BLaER1 treated with 17β-estradiol and CSF1 and Interleukin-3, amounts not matched to agents 10 nM and 100 nM (cell line): ENCODE results near the gene SH3D19.
"Not testable (repeated sequence)": the region's sequence is repeated elsewhere in the genome, so short reads cannot be mapped to it uniquely, and the experiment has no call there.

Experiments
- H3K27ac ChIP-seq, 11 experiments: shearing (Covaris generic); formaldehyde crosslinking; 2 replicates each; pipeline ENCODE4 v1.8.1; 2022
- H3K27me3 ChIP-seq, 11 experiments: shearing (Covaris generic); formaldehyde crosslinking; 2 replicates each; pipeline ENCODE4 v1.8.1; 2022
- H3K36me3 ChIP-seq, 11 experiments: shearing (Covaris generic); formaldehyde crosslinking; 2 replicates each; pipeline ENCODE4 v1.8.1; 2022
- H3K4me1 ChIP-seq, 10 experiments: shearing (Covaris generic); formaldehyde crosslinking; 2 replicates each; pipeline ENCODE4 v1.8.1; 2022
- H3K4me2 ChIP-seq, 11 experiments: shearing (Covaris generic); formaldehyde crosslinking; 2 replicates each; pipeline ENCODE4 v1.8.1; 2022
- H3K4me3 ChIP-seq, 10 experiments: shearing (Covaris generic); formaldehyde crosslinking; 2 replicates each; pipeline ENCODE4 v1.8.1; 2022
- H3K9ac ChIP-seq, 11 experiments: shearing (Covaris generic); formaldehyde crosslinking; 2 replicates each; pipeline ENCODE4 v1.8.1; 2022
- H3K9me3 ChIP-seq, 11 experiments: shearing (Covaris generic); formaldehyde crosslinking; replicated peaks in 1 of 11; 2 replicates each; pipeline ENCODE4 v1.8.1; 2022
- H4K20me1 ChIP-seq, 11 experiments: shearing (Covaris generic); formaldehyde crosslinking; 2 replicates each; pipeline ENCODE4 v1.8.1; 2022
- Cebpa-rat ChIP-seq, 11 experiments: shearing (Covaris generic); IDR thresholded peaks; 2 replicates each; pipeline ENCODE4 v1.8.1; 2022

SH3D19 gene

GRCh38 chr4:151292038-151292437, 33.4 kb downstream of the SH3D19 start:
- no peaks in the 10 kb centered on the region for H4K20me1 ChIP-seq
- H3K4me3 ChIP-seq: no peak overlapping the region
- TF ChIP-seq Cebpa-rat (IDR thresholded peaks at IDR 0.05): no peak
- H3K4me2 ChIP-seq: no peak overlapping the region
- no peak overlapping the region for H3K27ac ChIP-seq
- H3K36me3 ChIP-seq: no peaks in the 10 kb centered on the region
- peaks cover 0 to 5% (median 0%) of the 10 kb centered on the region in 11 experiments; a peak in 3 of 22 replicates for H3K9me3 ChIP-seq
- no peaks in the 10 kb centered on the region for H3K27me3 ChIP-seq
- H3K4me1 ChIP-seq: no peaks in the 10 kb centered on the region
- H3K9ac ChIP-seq: no peak overlapping the region

- peaks cover 0 to 5% (median 0%) of the 10 kb centered on the region in 11 experiments; a peak in 3 of 22 replicates for H3K9me3 ChIP-seq
- no peak for TF ChIP-seq Cebpa-rat (IDR thresholded peaks at IDR 0.05)
- no peak overlapping the region for H3K4me3 ChIP-seq
- no peak overlapping the region for H3K4me2 ChIP-seq
- no peaks in the 10 kb centered on the region for H3K27me3 ChIP-seq
- H3K36me3 ChIP-seq: no peaks in the 10 kb centered on the region
- H4K20me1 ChIP-seq: no peaks in the 10 kb centered on the region
- no peak overlapping the region for H3K9ac ChIP-seq
- H3K4me1 ChIP-seq: no peaks in the 10 kb centered on the region
- no peak overlapping the region for H3K27ac ChIP-seq
These were observed 33.9 kb downstream of the SH3D19 start for GRCh38 chr4:151291485-151291884.

GRCh38 chr4:151287409-151287808, 38.0 kb downstream of the SH3D19 start:
- Histone ChIP-seq H3K9ac (no peak overlapping the region), H3K9me3 (peaks cover 8 to 23% (median 14%) of the 10 kb centered on the region in 11 experiments; a peak in 16 of 22 replicates), H3K4me1 (no peaks in the 10 kb centered on the region), H3K4me3 (no peak overlapping the region), H3K4me2 (no peak overlapping the region), H4K20me1 (no peaks in the 10 kb centered on the region), H3K36me3 (no peaks in the 10 kb centered on the region), H3K27ac (no peak overlapping the region), H3K27me3 (no peaks in the 10 kb centered on the region)
- no peak for TF ChIP-seq Cebpa-rat (IDR thresholded peaks at IDR 0.05)

GRCh38 chr4:151284534-151285245, 40.7 kb downstream of the SH3D19 start:
- Histone ChIP-seq H3K4me2 (no peak overlapping the region), H3K4me3 (no peak overlapping the region), H3K4me1 (no peaks in the 10 kb centered on the region), H3K9me3 (peaks cover 6 to 18% (median 14%) of the 10 kb centered on the region in 11 experiments; a peak in 15 of 22 replicates), H3K9ac (no peak overlapping the region), H4K20me1 (no peaks in the 10 kb centered on the region), H3K27me3 (no peaks in the 10 kb centered on the region), H3K27ac (no peak overlapping the region), H3K36me3 (no peaks in the 10 kb centered on the region)
- TF ChIP-seq Cebpa-rat (IDR thresholded peaks at IDR 0.05): no peak

GRCh38 chr4:151276787-151277562, 48.4 kb downstream of the SH3D19 start, which contains the start of gene PRSS48:
Gene PRSS48, plus strand, starts transcription at chr4:151277161. Its CDS starts 12 bp downstream, at chr4:151277173.
- H3K4me3 ChIP-seq: no peak within 1 kb of the TSS
- no peaks in the 10 kb centered on the region for H4K20me1 ChIP-seq
- no peak within 1 kb of the TSS for H3K27ac ChIP-seq
- H3K9ac ChIP-seq: no peak within 1 kb of the TSS
- H3K27me3 ChIP-seq: no peaks in the 10 kb centered on the region
- no peak within 1 kb of the TSS for H3K4me2 ChIP-seq
- TF ChIP-seq Cebpa-rat (IDR thresholded peaks at IDR 0.05): no peak
- no peaks in the 10 kb centered on the region for H3K9me3 ChIP-seq
- no peaks in the 10 kb centered on the region for H3K4me1 ChIP-seq
- no peaks in the 10 kb centered on the region for H3K36me3 ChIP-seq

GRCh38 chr4:151268905-151269304, 56.5 kb downstream of the SH3D19 start:
- not testable (repeated sequence) for H3K4me2 ChIP-seq, H3K36me3 ChIP-seq, H3K4me3 ChIP-seq, H3K27me3 ChIP-seq, H4K20me1 ChIP-seq, H3K9me3 ChIP-seq, H3K9ac ChIP-seq, H3K27ac ChIP-seq, H3K4me1 ChIP-seq

GRCh38 chr4:151267822-151268535, 57.4 kb downstream of the SH3D19 start:
- Histone ChIP-seq H3K4me2 (no peak overlapping the region), H3K9ac (no peak overlapping the region), H3K4me3 (no peak overlapping the region), H3K4me1 (no peaks in the 10 kb centered on the region), H3K27ac (no peak overlapping the region), H3K9me3 (no peaks in the 10 kb centered on the region), H3K36me3 (no peaks in the 10 kb centered on the region), H3K27me3 (no peaks in the 10 kb centered on the region), H4K20me1 (no peaks in the 10 kb centered on the region)
- no peak for TF ChIP-seq Cebpa-rat (IDR thresholded peaks at IDR 0.05)

- no peak overlapping the region for H3K27ac ChIP-seq
- no peak overlapping the region for H3K4me3 ChIP-seq
- no peak overlapping the region for H3K4me2 ChIP-seq
- H3K9ac ChIP-seq: no peak overlapping the region
- no peaks in the 10 kb centered on the region for H4K20me1 ChIP-seq
- H3K36me3 ChIP-seq: no peaks in the 10 kb centered on the region
- H3K4me1 ChIP-seq: no peaks in the 10 kb centered on the region
- H3K9me3 ChIP-seq: no peaks in the 10 kb centered on the region
- no peaks in the 10 kb centered on the region for H3K27me3 ChIP-seq
- no peak for TF ChIP-seq Cebpa-rat (IDR thresholded peaks at IDR 0.05)
These were observed 58.3 kb downstream of the SH3D19 start for GRCh38 chr4:151267104-151267503.

- no peaks in the 10 kb centered on the region for H4K20me1 ChIP-seq
- H3K4me2 ChIP-seq: no peak overlapping the region
- H3K9ac ChIP-seq: no peak overlapping the region
- TF ChIP-seq Cebpa-rat (IDR thresholded peaks at IDR 0.05): no peak
- no peak overlapping the region for H3K27ac ChIP-seq
- no peaks in the 10 kb centered on the region for H3K27me3 ChIP-seq
- no peak overlapping the region for H3K4me3 ChIP-seq
- H3K36me3 ChIP-seq: no peaks in the 10 kb centered on the region
- H3K9me3 ChIP-seq: no peaks in the 10 kb centered on the region
- H3K4me1 ChIP-seq: no peaks in the 10 kb centered on the region
These were observed 58.9 kb downstream of the SH3D19 start for GRCh38 chr4:151266497-151266896.
